HuH-7.5 (cell line): ENCODE data around the gene RGSL1.

ENCODE experiments used
- DNase-seq: peaks from one replicate; pipeline ENCODE4 v3.0.0; 2011; ENCODE audit warnings: low spot score

The RGSL1 gene

GRCh38 chr1:182450087-182450486 is at the start of gene RGSL1:
RGSL1 (plus strand) TSS chr1:182450146; CDS start chr1:182450166, 20 bp downstream.
- DNase-seq = no peak

- no peak for DNase-seq
Observed at GRCh38 chr1:182400567-182400966, 49.4 kb upstream of the RGSL1 start, which contains the start of gene TEDDM1. TEDDM1 (minus strand) TSS chr1:182400667; CDS start chr1:182400485, 182 bp downstream.

- DNase-seq = no peak
Observed at GRCh38 chr1:182404781-182405180, 45.2 kb upstream of the RGSL1 start.

GRCh38 chr1:182405578-182405977 is 44.4 kb upstream of the RGSL1 start:
- no peak for DNase-seq

- no peak for DNase-seq
Observed at GRCh38 chr1:182406012-182406411, 43.9 kb upstream of the RGSL1 start.

- no peak for DNase-seq
Observed at GRCh38 chr1:182407724-182408123, 42.2 kb upstream of the RGSL1 start.

GRCh38 chr1:182408435-182409075 is 41.4 kb upstream of the RGSL1 start:
- no peak for DNase-seq

- DNase-seq = no peak
Observed at GRCh38 chr1:182410138-182410537, 39.8 kb upstream of the RGSL1 start.

- DNase-seq = no peak
Observed at GRCh38 chr1:182410620-182411273, 39.2 kb upstream of the RGSL1 start.

- no peak for DNase-seq
Observed at GRCh38 chr1:182413486-182413885, 36.5 kb upstream of the RGSL1 start.

GRCh38 chr1:182413969-182414368 is 36.0 kb upstream of the RGSL1 start:
- DNase-seq = no peak

- DNase-seq = no peak
Observed at GRCh38 chr1:182415789-182416188, 34.2 kb upstream of the RGSL1 start.

GRCh38 chr1:182426442-182427430 is 23.2 kb upstream of the RGSL1 start:
- DNase-seq = no peak

GRCh38 chr1:182428043-182428442 is 21.9 kb upstream of the RGSL1 start:
- no peak for DNase-seq

- DNase-seq = no peak
Observed at GRCh38 chr1:182430263-182431068, 19.5 kb upstream of the RGSL1 start.

GRCh38 chr1:182431278-182431677 is 18.7 kb upstream of the RGSL1 start:
- DNase-seq = no peak

GRCh38 chr1:182433580-182433979 is 16.4 kb upstream of the RGSL1 start:
- no peak for DNase-seq

- DNase-seq = no peak
Observed at GRCh38 chr1:182438326-182438725, 11.6 kb upstream of the RGSL1 start.

GRCh38 chr1:182441719-182442118 is 8.2 kb upstream of the RGSL1 start:
- DNase-seq = no peak

- no peak for DNase-seq
Observed at GRCh38 chr1:182442333-182442732, 7.6 kb upstream of the RGSL1 start.

- no peak for DNase-seq
Observed at GRCh38 chr1:182444497-182444896, 5.4 kb upstream of the RGSL1 start.
